HEK293T (cell line): ENCODE data around the gene CALHM6.

ENCODE experiments used
- CTCF ChIA-PET: fragments of 350-600 bp; formaldehyde crosslinking; extraction: SDS; loops from one replicate; lab custom pipeline; 2021; ENCODE audit warnings: antibody characterized with exemption, inconsistent platforms; lab: Yijun Ruan, JAX
- POLR2A ChIA-PET: fragments of 350-600 bp; formaldehyde crosslinking; extraction: SDS; loops from one replicate; lab custom pipeline; 2020; ENCODE audit warnings: antibody characterized with exemption, inconsistent platforms; lab: Yijun Ruan, JAX
- DNase-seq: peaks from one replicate; pipeline ENCODE4 v3.0.0; 2012; ENCODE audit warnings: mixed read lengths; ENCODE audit errors: extremely low spot score
- ARNT ChIP-seq: fragments of 450-650 bp; IDR thresholded peaks from 2 replicates; pipeline ENCODE4 v1.6.1; 2017; ENCODE audit warnings: mild to moderate bottlenecking
- BHLHE40 ChIP-seq: fragments of 450-650 bp; IDR thresholded peaks from 2 replicates; pipeline ENCODE4 v1.6.1; 2016; ENCODE audit warnings: mild to moderate bottlenecking, moderate library complexity, borderline replicate concordance
- CTBP1 ChIP-seq: fragments of 450-650 bp; IDR thresholded peaks from 2 replicates; pipeline ENCODE4 v1.6.1; 2016; ENCODE audit warnings: borderline replicate concordance
- ELF4 ChIP-seq: fragments of 450-650 bp; IDR thresholded peaks from 2 replicates; pipeline ENCODE4 v1.6.1; 2017; ENCODE audit warnings: antibody characterized with exemption
- FOXA1 ChIP-seq: fragments of 450-650 bp; IDR thresholded peaks from 2 replicates; pipeline ENCODE4 v1.6.1; 2016; ENCODE audit warnings: mild to moderate bottlenecking
- FOXK2 ChIP-seq: fragments of 450-650 bp; IDR thresholded peaks from 2 replicates; pipeline ENCODE4 v1.6.1; 2016; ENCODE audit warnings: mild to moderate bottlenecking
- FOXM1 ChIP-seq: fragments of 450-650 bp; IDR thresholded peaks from 2 replicates; pipeline ENCODE4 v1.6.1; 2017; ENCODE audit warnings: mild to moderate bottlenecking, borderline replicate concordance
- HDGF ChIP-seq: fragments of 450-650 bp; IDR thresholded peaks from 2 replicates; pipeline ENCODE4 v1.6.1; 2017; ENCODE audit warnings: antibody characterized with exemption, borderline replicate concordance
- L3MBTL2 ChIP-seq: fragments of 450-650 bp; conservative IDR thresholded peaks from 2 replicates; pipeline ENCODE4 v1.6.1; 2016; ENCODE audit warnings: mild to moderate bottlenecking
- LEF1 ChIP-seq: fragments of 450-650 bp; IDR thresholded peaks from 2 replicates; pipeline ENCODE4 v1.6.1; 2017; ENCODE audit warnings: mild to moderate bottlenecking, borderline replicate concordance
- NFRKB ChIP-seq: fragments of 450-650 bp; IDR thresholded peaks from 2 replicates; pipeline ENCODE4 v1.6.1; 2016; ENCODE audit warnings: mild to moderate bottlenecking, moderate library complexity
- SP1 ChIP-seq: fragments of 450-650 bp; IDR thresholded peaks from 2 replicates; pipeline ENCODE4 v1.6.1; 2017
- SUZ12 ChIP-seq: fragments of 450-650 bp; IDR thresholded peaks from 2 replicates; pipeline ENCODE4 v1.6.1; 2016; ENCODE audit warnings: mild to moderate bottlenecking
- TARDBP ChIP-seq: fragments of 450-650 bp; IDR thresholded peaks from 2 replicates; pipeline ENCODE4 v1.6.1; 2016
- ZNF384 ChIP-seq: fragments of 450-650 bp; IDR thresholded peaks from 2 replicates; pipeline ENCODE4 v1.6.1; 2016
- TF ChIP-seq, protein P1 (sequence below): fragments of 450-650 bp; IDR thresholded peaks from 2 replicates; pipeline ENCODE4 v1.6.1; 2016

Gene CALHM6

DNA sequence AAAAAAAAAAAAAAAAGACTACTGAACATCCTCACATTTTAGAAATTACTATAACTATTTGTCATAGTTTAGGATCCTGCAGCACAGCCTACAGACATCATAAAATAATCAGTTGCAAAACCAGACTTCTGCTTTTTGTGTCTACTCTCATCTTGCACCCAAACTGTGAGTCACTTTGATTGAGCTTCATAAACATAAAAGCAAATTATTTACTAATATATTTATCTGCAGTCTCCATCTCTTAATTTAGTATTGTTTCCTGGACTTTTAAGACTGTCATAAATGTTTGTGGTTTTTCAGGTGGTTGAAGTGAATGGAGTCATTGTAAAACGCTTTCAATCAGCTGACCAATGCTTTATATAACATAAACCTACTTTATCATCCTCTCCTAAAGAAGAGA, 14.8 kb upstream of the CALHM6 start:
- TF ChIP-seq TARDBP: no peak
- TF ChIP-seq BHLHE40: no peak
- TF ChIP-seq ARNT: no peak
- TF ChIP-seq L3MBTL2: no peak
- no peak for TF ChIP-seq CTBP1
- TF ChIP-seq ZNF384: no peak
- no peak for TF ChIP-seq SUZ12
- TF ChIP-seq SP1: no peak
- TF ChIP-seq, protein P1, sequence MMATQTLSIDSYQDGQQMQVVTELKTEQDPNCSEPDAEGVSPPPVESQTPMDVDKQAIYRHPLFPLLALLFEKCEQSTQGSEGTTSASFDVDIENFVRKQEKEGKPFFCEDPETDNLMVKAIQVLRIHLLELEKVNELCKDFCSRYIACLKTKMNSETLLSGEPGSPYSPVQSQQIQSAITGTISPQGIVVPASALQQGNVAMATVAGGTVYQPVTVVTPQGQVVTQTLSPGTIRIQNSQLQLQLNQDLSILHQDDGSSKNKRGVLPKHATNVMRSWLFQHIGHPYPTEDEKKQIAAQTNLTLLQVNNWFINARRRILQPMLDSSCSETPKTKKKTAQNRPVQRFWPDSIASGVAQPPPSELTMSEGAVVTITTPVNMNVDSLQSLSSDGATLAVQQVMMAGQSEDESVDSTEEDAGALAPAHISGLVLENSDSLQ: no peak
- TF ChIP-seq LEF1: no peak
- TF ChIP-seq HDGF: no peak
- TF ChIP-seq FOXA1: no peak
- TF ChIP-seq FOXM1: no peak
- ChIA-PET POLR2A (no interaction called here), CTCF (interaction anchor here (0.6 to 1.4 kb wide), 3 partner anchors 12 to 177 kb away, joined by 3 to 5 read pairs (median 5); no protein-coding TSS in a partner anchor)
- no peak for DNase-seq

DNA sequence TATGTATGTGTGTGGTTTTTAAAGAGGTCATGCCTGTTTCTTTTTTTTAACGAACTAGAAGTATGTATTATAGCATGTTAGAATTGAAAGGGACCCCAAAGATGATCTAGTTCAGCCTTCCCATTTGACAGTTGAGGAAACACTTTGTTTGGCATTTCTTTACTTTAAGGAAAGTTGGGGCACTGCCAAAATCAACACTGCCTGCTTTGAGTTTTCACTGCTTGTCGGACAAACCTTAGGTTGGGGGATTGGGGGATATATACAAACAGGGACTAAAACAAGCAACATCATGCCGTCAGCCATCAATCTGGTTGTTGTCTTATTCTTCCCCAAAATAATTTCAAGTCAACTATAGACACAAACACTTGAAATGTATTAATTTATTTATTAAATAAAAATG, 14.1 kb upstream of the CALHM6 start:
- no peak for DNase-seq
- CTCF ChIA-PET: interaction anchor here (0.6 to 1.0 kb wide), 3 partner anchors 12 to 64 kb away, joined by 3 to 5 read pairs (median 3); partner anchors contain the start of gene CALHM5
- TF ChIP-seq TARDBP: no peak
- no peak for TF ChIP-seq SUZ12
- no peak for TF ChIP-seq BHLHE40
- TF ChIP-seq HDGF: no peak
- TF ChIP-seq SP1: no peak
- TF ChIP-seq, protein P1: no peak
- no peak for TF ChIP-seq ZNF384
- TF ChIP-seq NFRKB: no peak
- TF ChIP-seq FOXM1: no peak
- TF ChIP-seq CTBP1: no peak
- TF ChIP-seq ELF4: no peak
- no peak for TF ChIP-seq FOXA1
- no peak for TF ChIP-seq ARNT
- no peak for TF ChIP-seq L3MBTL2
- no peak for TF ChIP-seq FOXK2
- POLR2A ChIA-PET: no interaction called here

DNA sequence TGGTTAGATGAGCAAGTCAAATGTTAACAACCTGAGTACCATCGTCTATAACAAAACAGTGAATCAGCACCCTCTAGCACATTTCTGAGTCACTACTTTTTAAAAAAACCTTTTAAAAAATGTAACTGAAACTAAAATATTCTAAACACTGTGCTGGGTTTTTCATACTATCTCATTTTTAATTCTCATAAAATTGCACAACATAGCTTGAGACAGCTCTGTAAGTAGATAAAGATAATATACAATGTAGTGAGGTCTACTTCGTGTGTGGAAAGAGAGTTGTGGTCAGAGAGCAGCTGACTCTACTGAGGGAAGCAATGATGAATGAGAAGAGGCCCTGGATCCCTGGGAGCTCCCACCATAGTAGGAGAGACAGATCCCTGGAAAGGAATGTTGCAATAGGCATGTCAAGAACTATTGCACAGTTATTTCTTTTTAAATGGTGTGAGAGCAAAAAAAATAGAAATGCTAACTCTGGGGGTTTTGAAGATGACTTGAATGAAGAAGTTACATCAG, 13.6 kb upstream of the CALHM6 start:
- ChIA-PET CTCF (interaction anchor here (1.0 to 1.2 kb wide), 2 partner anchors 64 to 114 kb away, joined by 3 to 5 read pairs; partner anchors contain the start of gene CALHM5), POLR2A (no interaction called here)
- no peak for DNase-seq
- TF ChIP-seq HDGF (no peak), FOXM1 (no peak), NFRKB (no peak), FOXK2 (no peak), SUZ12 (no peak), ELF4 (no peak), LEF1 (no peak), CTBP1 (no peak), ARNT (no peak), ZNF384 (no peak), BHLHE40 (no peak), L3MBTL2 (no peak), SP1 (no peak), TARDBP (no peak), FOXA1 (no peak)
- TF ChIP-seq, protein P1: no peak

DNA sequence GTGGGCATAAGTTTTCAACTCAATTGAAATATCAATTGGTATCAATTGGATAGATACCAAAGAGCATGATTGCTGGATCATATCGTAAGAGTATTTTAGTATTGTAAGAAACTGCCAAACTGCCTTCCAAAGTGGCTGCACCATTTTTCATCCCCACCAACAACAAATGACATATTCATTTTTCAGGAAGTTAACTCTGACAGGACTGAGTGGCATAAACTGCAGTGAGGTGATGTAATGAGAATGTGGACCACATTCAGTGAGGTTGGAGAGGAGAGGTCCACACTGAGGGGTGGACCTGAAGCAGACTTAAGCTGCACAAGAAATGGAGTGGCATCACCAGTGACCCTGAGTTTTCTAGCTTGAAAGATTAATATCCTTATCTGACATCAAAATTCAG, 11.6 kb upstream of the CALHM6 start:
- no peak for DNase-seq
- ChIA-PET POLR2A (no interaction called here), CTCF (no interaction called here)
- TF ChIP-seq L3MBTL2: no peak
- TF ChIP-seq TARDBP: no peak
- no peak for TF ChIP-seq FOXK2
- no peak for TF ChIP-seq ARNT
- TF ChIP-seq SP1: no peak
- TF ChIP-seq NFRKB: no peak

DNA sequence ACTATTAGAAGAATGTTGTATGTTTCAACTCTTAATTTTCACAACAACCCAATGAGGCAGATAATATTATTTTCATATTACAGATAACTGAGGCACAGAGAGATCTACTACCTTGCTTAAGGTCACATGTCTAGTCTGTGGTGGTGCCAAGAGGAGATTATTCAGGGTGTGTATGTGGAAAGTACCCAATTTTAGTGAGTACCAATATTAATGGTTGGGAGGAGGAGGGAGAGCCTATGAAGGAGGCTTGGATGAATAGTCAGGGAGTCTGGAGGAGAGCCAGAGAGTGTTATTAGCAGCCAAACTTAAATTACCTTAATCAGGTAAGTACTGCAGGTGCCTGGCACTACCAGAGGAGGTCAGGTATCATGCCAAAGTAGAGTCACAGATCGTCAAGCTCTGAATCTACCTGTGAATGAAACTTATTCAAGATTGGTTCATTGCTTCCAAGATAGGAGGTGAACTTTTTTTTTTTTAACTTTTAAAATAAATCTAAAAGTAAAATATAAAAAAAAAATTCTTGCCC, 10.9 kb upstream of the CALHM6 start:
- ChIA-PET CTCF (no interaction called here), POLR2A (no interaction called here)
- DNase-seq: no peak
- TF ChIP-seq, protein P1: no peak
- TF ChIP-seq FOXK2: no peak
- no peak for TF ChIP-seq ZNF384
- TF ChIP-seq TARDBP: no peak
- no peak for TF ChIP-seq BHLHE40
- TF ChIP-seq LEF1: no peak
- no peak for TF ChIP-seq CTBP1
- TF ChIP-seq ARNT: no peak
- TF ChIP-seq NFRKB: no peak
- TF ChIP-seq FOXM1: no peak
- TF ChIP-seq ELF4: no peak
- TF ChIP-seq SUZ12: no peak
- no peak for TF ChIP-seq SP1
- no peak for TF ChIP-seq FOXA1
- no peak for TF ChIP-seq L3MBTL2
- no peak for TF ChIP-seq HDGF
